Neuron (in vitro differentiated cells): ENCODE measurements around the gene CBX8.

ENCODE experiments used
- H2AFZ ChIP-seq: one replicate; pipeline ENCODE4 v1.6.1; 2013; ENCODE audit warnings: low read depth, mild to moderate bottlenecking, inconsistent platforms, low read length, moderate library complexity
- H3K27me3 ChIP-seq: one replicate; pipeline ENCODE4 v1.6.1; 2013; ENCODE audit warnings: low read length; ENCODE audit not compliant: insufficient read depth
- H3K36me3 ChIP-seq: one replicate; pipeline ENCODE4 v1.6.1; 2013; ENCODE audit warnings: low read length; ENCODE audit not compliant: insufficient read depth
- H3K4me1 ChIP-seq: one replicate; pipeline ENCODE4 v1.6.1; 2013; ENCODE audit warnings: low read length; ENCODE audit not compliant: insufficient read depth
- H3K4me3 ChIP-seq: 2 replicates; pipeline ENCODE4 v1.5.1; 2013; ENCODE audit warnings: mild to moderate bottlenecking, low read length, moderate library complexity
- H3K9me3 ChIP-seq: one replicate; pipeline ENCODE4 v1.6.1; 2013; ENCODE audit warnings: low read length

CBX8 gene

DNA sequence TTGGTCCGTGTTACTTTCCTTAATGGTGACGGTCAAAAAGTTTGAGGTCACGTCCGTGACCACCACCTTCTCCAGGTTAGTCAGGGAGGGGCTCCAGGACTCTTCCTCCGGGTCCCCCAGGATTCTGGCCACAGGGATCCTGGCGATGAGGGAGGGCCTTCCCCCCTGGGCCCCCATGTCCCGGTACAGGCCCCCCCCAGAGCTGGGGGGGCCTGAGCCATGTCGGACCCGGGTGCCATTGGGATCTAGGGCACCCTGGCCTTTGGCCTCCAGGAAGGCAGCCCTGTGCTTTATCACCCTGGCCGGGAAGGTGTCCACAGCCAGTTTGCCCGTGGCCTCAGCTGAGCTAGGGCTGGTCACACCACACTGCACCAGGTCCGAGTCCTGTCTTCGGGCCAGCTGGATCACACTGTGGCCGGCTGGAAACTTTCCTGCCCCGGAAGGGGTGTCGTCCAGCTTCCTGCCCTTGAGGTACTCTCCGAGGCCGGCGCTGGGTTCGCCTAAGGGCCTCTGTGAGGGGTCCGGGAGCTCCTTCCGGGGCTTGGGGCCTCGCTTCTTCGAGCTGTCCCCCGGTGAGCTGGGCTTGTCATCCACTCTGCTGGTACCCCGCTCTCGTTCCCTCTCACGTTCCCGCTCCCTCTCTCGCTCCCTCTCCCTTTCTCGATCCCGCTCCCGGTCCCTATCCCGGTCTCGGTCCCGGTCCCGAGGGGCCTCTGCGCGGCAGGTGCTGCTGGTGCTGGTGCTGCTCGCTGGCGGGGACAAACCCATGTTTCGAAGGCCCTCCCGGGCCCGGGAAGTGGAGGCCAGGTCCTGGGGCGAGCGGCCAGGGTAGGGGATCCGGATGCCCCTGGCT lies 2.0 kb downstream of the CBX8 start:
- H3K9me3 ChIP-seq: peaks cover 5% of the 10 kb centered on the region
- no peak overlapping the region for H3K4me3 ChIP-seq
- peaks cover 17% of the 10 kb centered on the region for H3K36me3 ChIP-seq
- H3K27me3 ChIP-seq: peaks cover 39% of the 10 kb centered on the region
- H3K4me1 ChIP-seq: peaks cover 71% of the 10 kb centered on the region
- H2AFZ ChIP-seq: no peak overlapping the region

GRCh38 chr17:79793924-79794304 lies 3.0 kb downstream of the CBX8 start:
- Histone ChIP-seq H3K9me3 (peaks cover 5% of the 10 kb centered on the region), H3K4me1 (peaks cover 70% of the 10 kb centered on the region), H3K27me3 (peaks cover 30% of the 10 kb centered on the region), H2AFZ (no peak overlapping the region), H3K36me3 (peaks cover 17% of the 10 kb centered on the region), H3K4me3 (peak overlapping the region; percentile 40)

DNA sequence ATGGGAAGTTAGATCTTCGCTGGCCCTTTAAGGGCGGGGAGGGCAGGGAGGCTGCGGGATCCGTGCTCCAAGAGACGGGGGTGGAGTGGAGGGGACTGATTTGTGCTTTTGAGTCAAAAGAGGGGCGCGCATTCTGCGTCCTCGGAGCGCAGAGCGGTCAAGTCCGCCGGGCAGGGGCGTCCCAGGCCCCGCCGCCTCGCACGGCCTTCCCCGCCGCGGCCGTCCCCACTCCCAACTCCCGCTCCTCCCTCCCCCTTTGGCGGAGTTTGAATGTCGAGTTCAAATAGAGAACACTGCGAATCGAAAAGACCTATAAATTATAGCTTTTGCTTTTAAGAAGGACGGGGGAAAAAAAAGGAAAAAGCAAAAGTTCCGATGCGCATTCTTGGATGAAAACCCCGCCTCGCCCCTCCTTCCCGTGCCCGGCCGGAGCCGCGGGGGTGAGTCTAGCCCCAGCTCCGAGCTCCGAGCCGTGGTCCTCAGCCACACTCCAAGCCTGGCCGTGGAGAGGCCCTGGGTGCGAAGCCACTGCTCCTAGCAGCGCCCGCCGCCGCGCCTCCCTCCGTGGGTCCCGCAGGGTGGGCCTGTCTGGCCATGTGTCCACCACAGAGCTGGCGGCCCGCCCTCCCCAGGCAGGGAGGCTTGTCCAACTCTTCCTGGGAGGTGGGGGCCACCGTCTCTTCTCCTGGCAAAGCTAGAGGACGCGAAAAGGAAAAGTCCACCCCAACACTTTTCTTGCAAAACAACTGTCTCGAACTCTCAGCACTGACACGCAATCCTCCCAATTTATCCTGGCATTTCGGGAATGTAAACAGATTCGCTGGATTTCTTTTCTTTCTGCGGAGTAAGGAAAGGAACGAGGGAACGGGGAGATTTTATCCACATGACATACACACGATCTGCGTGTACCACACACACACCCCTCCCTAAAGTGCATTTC lies 3.6 kb downstream of the CBX8 start:
- Histone ChIP-seq H3K27me3 (peaks cover 24% of the 10 kb centered on the region), H3K36me3 (peaks cover 17% of the 10 kb centered on the region), H3K4me1 (peaks cover 70% of the 10 kb centered on the region), H2AFZ (no peak overlapping the region), H3K9me3 (peaks cover 5% of the 10 kb centered on the region), H3K4me3 (peak overlapping the region; percentile 40)

- Histone ChIP-seq H3K4me1 (peaks cover 71% of the 10 kb centered on the region), H3K27me3 (peaks cover 21% of the 10 kb centered on the region), H3K4me3 (no peak overlapping the region)
Observed at GRCh38 chr17:79792341-79792871, 4.5 kb downstream of the CBX8 start.

GRCh38 chr17:79791735-79792161 lies 5.1 kb downstream of the CBX8 start:
- Histone ChIP-seq H3K27me3 (peaks cover 21% of the 10 kb centered on the region), H3K9me3 (peaks cover 5% of the 10 kb centered on the region), H3K4me1 (peaks cover 74% of the 10 kb centered on the region), H2AFZ (no peak overlapping the region), H3K36me3 (peaks cover 17% of the 10 kb centered on the region), H3K4me3 (no peak overlapping the region)

More at GRCh38 chr17:79792341-79792871, 4.5 kb downstream of the CBX8 start:
- Histone ChIP-seq H3K36me3 (peaks cover 17% of the 10 kb centered on the region), H3K9me3 (peaks cover 5% of the 10 kb centered on the region), H2AFZ (no peak overlapping the region)

GRCh38 chr17:79790805-79791734 lies 5.8 kb downstream of the CBX8 start:
- peaks cover 17% of the 10 kb centered on the region for H3K36me3 ChIP-seq
- peaks cover 21% of the 10 kb centered on the region for H3K27me3 ChIP-seq
- H2AFZ ChIP-seq: no peak overlapping the region
- H3K4me3 ChIP-seq: no peak overlapping the region
- peaks cover 5% of the 10 kb centered on the region for H3K9me3 ChIP-seq
- H3K4me1 ChIP-seq: peaks cover 72% of the 10 kb centered on the region

- H3K27me3 ChIP-seq: peaks cover 21% of the 10 kb centered on the region
- H3K4me3 ChIP-seq: peak overlapping the region; percentile 1
- H2AFZ ChIP-seq: no peak overlapping the region
Observed at GRCh38 chr17:79789943-79790804, 6.7 kb downstream of the CBX8 start.

DNA sequence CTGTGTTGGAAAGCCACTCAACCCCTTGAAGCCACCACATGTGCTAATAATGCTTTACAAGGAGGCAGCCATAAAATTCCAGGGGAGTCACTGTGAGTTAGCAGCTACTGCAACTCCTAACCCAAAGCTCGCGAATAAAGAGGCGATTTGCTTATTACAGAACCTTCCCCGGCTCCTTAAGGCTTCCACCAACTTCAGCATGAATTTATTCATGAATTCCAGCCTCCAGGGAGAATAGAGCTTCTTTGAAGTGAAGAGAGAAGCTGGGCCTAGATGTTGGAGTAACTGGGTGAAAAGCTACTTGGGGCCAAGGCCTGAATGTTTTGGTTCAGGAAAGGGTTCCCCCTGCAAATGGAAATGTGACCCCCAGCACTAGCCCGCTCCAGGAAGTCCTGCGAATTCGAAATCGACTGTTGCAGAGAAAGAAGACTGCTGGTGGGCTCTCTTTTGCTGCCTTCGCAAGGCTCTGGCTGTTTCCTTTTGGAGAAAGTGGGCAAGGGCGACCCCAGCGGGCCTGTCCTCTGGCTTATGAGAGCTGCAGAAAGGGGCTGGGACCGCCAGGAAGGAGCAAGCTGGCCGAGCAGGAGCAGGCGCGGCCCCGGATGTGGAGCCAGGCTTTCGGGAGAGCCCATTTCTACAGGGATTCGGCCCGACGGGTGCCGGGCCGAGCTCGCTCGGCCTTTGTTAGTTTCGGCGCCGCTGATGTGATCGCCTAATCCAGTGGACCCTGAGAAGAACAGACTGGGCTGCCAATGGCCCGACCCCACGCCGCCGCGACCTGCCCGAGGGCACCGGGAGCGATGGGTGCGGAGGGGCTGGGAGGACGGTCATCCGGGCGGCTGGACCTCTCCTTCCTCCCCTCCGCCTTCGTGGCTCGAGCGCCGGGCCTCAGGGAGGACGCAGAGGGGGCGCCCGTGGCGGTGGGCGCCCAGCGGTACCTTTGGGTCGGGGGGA lies 7.6 kb downstream of the CBX8 start:
- Histone ChIP-seq H3K27me3 (peaks cover 21% of the 10 kb centered on the region), H3K4me1 (peaks cover 55% of the 10 kb centered on the region), H3K9me3 (peaks cover 5% of the 10 kb centered on the region), H3K4me3 (peak overlapping the region; percentile 1), H2AFZ (no peak overlapping the region), H3K36me3 (peaks cover 16% of the 10 kb centered on the region)

More at GRCh38 chr17:79789943-79790804, 6.7 kb downstream of the CBX8 start:
- Histone ChIP-seq H3K4me1 (peaks cover 64% of the 10 kb centered on the region), H3K36me3 (peaks cover 14% of the 10 kb centered on the region), H3K9me3 (peaks cover 5% of the 10 kb centered on the region)

GRCh38 chr17:79788455-79788854 lies 8.4 kb downstream of the CBX8 start:
- Histone ChIP-seq H3K4me3 (no peak overlapping the region), H3K4me1 (peaks cover 47% of the 10 kb centered on the region), H3K9me3 (peaks cover 5% of the 10 kb centered on the region), H3K36me3 (peaks cover 20% of the 10 kb centered on the region), H2AFZ (no peak overlapping the region), H3K27me3 (peaks cover 21% of the 10 kb centered on the region)

- Histone ChIP-seq H3K36me3 (peaks cover 31% of the 10 kb centered on the region), H3K9me3 (peaks cover 5% of the 10 kb centered on the region), H3K27me3 (peaks cover 21% of the 10 kb centered on the region), H3K4me3 (no peak overlapping the region), H2AFZ (no peak overlapping the region), H3K4me1 (peaks cover 36% of the 10 kb centered on the region)
Observed at GRCh38 chr17:79786930-79787643, 9.8 kb downstream of the CBX8 start.
